ENCODE data around the gene SULT1C2. TPM values are rescaled to one million over a fixed set of nuclear protein-coding genes. Genes with fewer than 3 reads are reported as not detected.
"Not testable (repeated sequence)": the region's sequence is repeated elsewhere in the genome, so short reads cannot be mapped to it uniquely, and the experiment has no call there.

The SULT1C2 gene
- polyA plus RNA-seq, 4 donors, result 2.7 to 252 (median 4.9) TPM; not detected in 1

- peak; percentile 64 to 93 for DNase-seq
- H3K27ac ChIP-seq (ENCODE audit: low read depth in 1 of 3, low read length in 2 of 3), result peak overlapping the region; percentile 91 to 97 (median 94)
Observed at GRCh38 chr2:108271691-108272253, 16.9 kb upstream of the SULT1C2 start.

GRCh38 chr2:108278631-108279030 is 10.1 kb upstream of the SULT1C2 start:
- Histone ChIP-seq H3K27ac (ENCODE audit: low read depth in 1 of 3, low read length in 2 of 3) (no peak overlapping the region), H3K27me3 (ENCODE audit: control insufficient read depth in 3 of 3, insufficient read depth in 3 of 3, low read length in 3 of 3) (no peaks in the 10 kb centered on the region), H3K36me3 (ENCODE audit: control insufficient read depth in 3 of 3, insufficient read depth in 2 of 3, low read depth in 1 of 3, low read length in 3 of 3) (peaks cover 0 to 6% (median 0%) of the 10 kb centered on the region in 3 donors), H3K9me3 (ENCODE audit: control insufficient read depth in 2 of 2, insufficient read depth in 1 of 2, low read depth in 1 of 2, low read length in 1 of 2) (peaks cover 0 to 3% of the 10 kb centered on the region in 2 donors), H3K4me1 (ENCODE audit: control insufficient read depth in 3 of 3, insufficient read depth in 2 of 3, low read depth in 1 of 3, low read length in 2 of 3) (peaks cover 0 to 10% (median 0%) of the 10 kb centered on the region in 3 donors), H3K4me3 (ENCODE audit: low read depth in 1 of 3, low read length in 3 of 3) (no peak overlapping the region)
- FAIRE-seq, result no peak
- DNase-seq, result no peak
- WGBS, 3 donors, result 67 to 81% (median 77%) methylated on average over 2 of the region's 2 CpGs

More at GRCh38 chr2:108271691-108272253, 16.9 kb upstream of the SULT1C2 start:
- no peaks in the 10 kb centered on the region for H3K9me3 ChIP-seq (ENCODE audit: control insufficient read depth in 2 of 2, insufficient read depth in 1 of 2, low read depth in 1 of 2, low read length in 1 of 2)
- H3K36me3 ChIP-seq (ENCODE audit: control insufficient read depth in 3 of 3, insufficient read depth in 2 of 3, low read depth in 1 of 3, low read length in 3 of 3), result peaks cover 0 to 7% (median 0%) of the 10 kb centered on the region in 3 donors
- H3K4me3 ChIP-seq (ENCODE audit: low read depth in 1 of 3, low read length in 3 of 3), result no peak overlapping the region
- no peaks in the 10 kb centered on the region for H3K27me3 ChIP-seq (ENCODE audit: control insufficient read depth in 3 of 3, insufficient read depth in 3 of 3, low read length in 3 of 3)
- no peak for FAIRE-seq
- H3K4me1 ChIP-seq (ENCODE audit: control insufficient read depth in 3 of 3, insufficient read depth in 2 of 3, low read depth in 1 of 3, low read length in 2 of 3), result peaks cover 3 to 56% (median 26%) of the 10 kb centered on the region in 3 donors
- 13 to 30% (median 29%) methylated on average over 7 of the region's 7 CpGs for WGBS, 3 donors

- peaks cover 0 to 6% (median 0%) of the 10 kb centered on the region in 3 donors for H3K36me3 ChIP-seq (ENCODE audit: control insufficient read depth in 3 of 3, insufficient read depth in 2 of 3, low read depth in 1 of 3, low read length in 3 of 3)
- peaks cover 0 to 3% of the 10 kb centered on the region in 2 donors for H3K9me3 ChIP-seq (ENCODE audit: control insufficient read depth in 2 of 2, insufficient read depth in 1 of 2, low read depth in 1 of 2, low read length in 1 of 2)
- WGBS, 3 donors, result 91 to 94% (median 92%) methylated on average over 5 of the region's 5 CpGs
- no peak overlapping the region for H3K27ac ChIP-seq (ENCODE audit: low read depth in 1 of 3, low read length in 2 of 3)
- DNase-seq (no peak), FAIRE-seq (no peak)
- H3K4me3 ChIP-seq (ENCODE audit: low read depth in 1 of 3, low read length in 3 of 3), result no peak overlapping the region
- H3K4me1 ChIP-seq (ENCODE audit: control insufficient read depth in 3 of 3, insufficient read depth in 2 of 3, low read depth in 1 of 3, low read length in 2 of 3), result peaks cover 0 to 10% (median 0%) of the 10 kb centered on the region in 3 donors
- H3K27me3 ChIP-seq (ENCODE audit: control insufficient read depth in 3 of 3, insufficient read depth in 3 of 3, low read length in 3 of 3), result no peaks in the 10 kb centered on the region
Observed at GRCh38 chr2:108279468-108279867, 9.2 kb upstream of the SULT1C2 start.

GRCh38 chr2:108280466-108280865 is 8.2 kb upstream of the SULT1C2 start:
- Histone ChIP-seq H3K9me3 (ENCODE audit: control insufficient read depth in 2 of 2, insufficient read depth in 1 of 2, low read depth in 1 of 2, low read length in 1 of 2) (peaks cover 0 to 3% of the 10 kb centered on the region in 2 donors), H3K4me3 (ENCODE audit: low read depth in 1 of 3, low read length in 3 of 3) (no peak overlapping the region), H3K36me3 (ENCODE audit: control insufficient read depth in 3 of 3, insufficient read depth in 2 of 3, low read depth in 1 of 3, low read length in 3 of 3) (peaks cover 0 to 6% (median 0%) of the 10 kb centered on the region in 3 donors), H3K27me3 (ENCODE audit: control insufficient read depth in 3 of 3, insufficient read depth in 3 of 3, low read length in 3 of 3) (no peaks in the 10 kb centered on the region), H3K4me1 (ENCODE audit: control insufficient read depth in 3 of 3, insufficient read depth in 2 of 3, low read depth in 1 of 3, low read length in 2 of 3) (peaks cover 0 to 18% (median 0%) of the 10 kb centered on the region in 3 donors), H3K27ac (ENCODE audit: low read depth in 1 of 3, low read length in 2 of 3) (peak overlapping the region in 1 of 3 donors; percentile 36)
- FAIRE-seq, result no peak
- peak; percentile 42 to 92 for DNase-seq
- WGBS, 3 donors, result 10 to 43% (median 19%) methylated on average over 3 of the region's 3 CpGs

GRCh38 chr2:108284566-108284965 is 4.1 kb upstream of the SULT1C2 start:
- not testable (repeated sequence) for H3K27ac ChIP-seq (ENCODE audit: low read depth in 1 of 3, low read length in 2 of 3); H3K4me3 ChIP-seq (ENCODE audit: low read depth in 1 of 3, low read length in 3 of 3); H3K27me3 ChIP-seq (ENCODE audit: control insufficient read depth in 3 of 3, insufficient read depth in 3 of 3, low read length in 3 of 3); DNase-seq; FAIRE-seq; H3K36me3 ChIP-seq (ENCODE audit: control insufficient read depth in 3 of 3, insufficient read depth in 2 of 3, low read depth in 1 of 3, low read length in 3 of 3); H3K9me3 ChIP-seq (ENCODE audit: control insufficient read depth in 2 of 2, insufficient read depth in 1 of 2, low read depth in 1 of 2, low read length in 1 of 2)
- H3K4me1 ChIP-seq (ENCODE audit: control insufficient read depth in 3 of 3, insufficient read depth in 2 of 3, low read depth in 1 of 3, low read length in 2 of 3), result peaks cover 2 to 44% (median 3%) of the 10 kb centered on the region in 3 donors
- WGBS, 3 donors, result 94% methylated on average over 7 of the region's 7 CpGs

- H3K27ac ChIP-seq (ENCODE audit: low read depth in 1 of 3, low read length in 2 of 3), result peak overlapping the region in 1 of 3 donors; percentile 2
- H3K4me3 ChIP-seq (ENCODE audit: low read depth in 1 of 3, low read length in 3 of 3), result no peak overlapping the region
- 27 to 70% (median 42%) methylated on average over 5 of the region's 5 CpGs for WGBS, 3 donors
Observed at GRCh38 chr2:108285616-108286015, 3.1 kb upstream of the SULT1C2 start.

GRCh38 chr2:108287169-108287568 is 1.5 kb upstream of the SULT1C2 start:
- no peaks in the 10 kb centered on the region for H3K27me3 ChIP-seq (ENCODE audit: control insufficient read depth in 3 of 3, insufficient read depth in 3 of 3, low read length in 3 of 3)
- peaks cover 0 to 12% of the 10 kb centered on the region in 2 donors for H3K9me3 ChIP-seq (ENCODE audit: control insufficient read depth in 2 of 2, insufficient read depth in 1 of 2, low read depth in 1 of 2, low read length in 1 of 2)
- H3K27ac ChIP-seq (ENCODE audit: low read depth in 1 of 3, low read length in 2 of 3), result peak overlapping the region in 1 of 3 donors; percentile 96
- DNase-seq (no peak), FAIRE-seq (no peak)
- H3K4me1 ChIP-seq (ENCODE audit: control insufficient read depth in 3 of 3, insufficient read depth in 2 of 3, low read depth in 1 of 3, low read length in 2 of 3), result peaks cover 2 to 34% (median 3%) of the 10 kb centered on the region in 3 donors
- WGBS, 3 donors, result 92 to 97% (median 92%) methylated on average over 2 of the region's 2 CpGs
- H3K36me3 ChIP-seq (ENCODE audit: control insufficient read depth in 3 of 3, insufficient read depth in 2 of 3, low read depth in 1 of 3, low read length in 3 of 3), result peaks cover 0 to 10% (median 0%) of the 10 kb centered on the region in 3 donors
- no peak overlapping the region for H3K4me3 ChIP-seq (ENCODE audit: low read depth in 1 of 3, low read length in 3 of 3)

More at GRCh38 chr2:108285616-108286015, 3.1 kb upstream of the SULT1C2 start:
- FAIRE-seq, result no peak
- peaks cover 0 to 10% (median 0%) of the 10 kb centered on the region in 3 donors for H3K36me3 ChIP-seq (ENCODE audit: control insufficient read depth in 3 of 3, insufficient read depth in 2 of 3, low read depth in 1 of 3, low read length in 3 of 3)
- peak; percentile 46 to 75 for DNase-seq
- H3K4me1 ChIP-seq (ENCODE audit: control insufficient read depth in 3 of 3, insufficient read depth in 2 of 3, low read depth in 1 of 3, low read length in 2 of 3), result peaks cover 2 to 36% (median 3%) of the 10 kb centered on the region in 3 donors
- no peaks in the 10 kb centered on the region for H3K27me3 ChIP-seq (ENCODE audit: control insufficient read depth in 3 of 3, insufficient read depth in 3 of 3, low read length in 3 of 3)
- H3K9me3 ChIP-seq (ENCODE audit: control insufficient read depth in 2 of 2, insufficient read depth in 1 of 2, low read depth in 1 of 2, low read length in 1 of 2), result peaks cover 0 to 8% of the 10 kb centered on the region in 2 donors

- DNase-seq, result peak in 1 of 2 donors; percentile 54
- Histone ChIP-seq H3K27ac (ENCODE audit: low read depth in 1 of 3, low read length in 2 of 3) (peak overlapping the region in 1 of 3 donors; percentile 46), H3K9me3 (ENCODE audit: control insufficient read depth in 2 of 2, insufficient read depth in 1 of 2, low read depth in 1 of 2, low read length in 1 of 2) (peaks cover 0 to 12% of the 10 kb centered on the region in 2 donors), H3K4me3 (ENCODE audit: low read depth in 1 of 3, low read length in 3 of 3) (no peak overlapping the region), H3K27me3 (ENCODE audit: control insufficient read depth in 3 of 3, insufficient read depth in 3 of 3, low read length in 3 of 3) (no peaks in the 10 kb centered on the region), H3K4me1 (ENCODE audit: control insufficient read depth in 3 of 3, insufficient read depth in 2 of 3, low read depth in 1 of 3, low read length in 2 of 3) (peaks cover 0 to 29% (median 2%) of the 10 kb centered on the region in 3 donors), H3K36me3 (ENCODE audit: control insufficient read depth in 3 of 3, insufficient read depth in 2 of 3, low read depth in 1 of 3, low read length in 3 of 3) (peaks cover 0 to 50% (median 0%) of the 10 kb centered on the region in 3 donors)
- FAIRE-seq, result no peak
- 64 to 68% (median 65%) methylated on average over 4 of the region's 4 CpGs for WGBS, 3 donors
Observed at GRCh38 chr2:108293850-108294249, 5.2 kb downstream of the SULT1C2 start.
